ENCODE measurements around the gene FOXK1.
"Not testable (repeated sequence)": the region's sequence is repeated elsewhere in the genome, so short reads cannot be mapped to it uniquely, and the experiment has no call there.

Gene FOXK1

GRCh38 chr7:4790078-4790465, 108.0 kb downstream of the FOXK1 start:
- Histone ChIP-seq H3K27me3 (ENCODE audit: control insufficient read depth, insufficient read depth, low read length) (no peaks in the 10 kb centered on the region), H3K27ac (ENCODE audit: low read depth, low read length) (no peak overlapping the region), H3K4me3 (ENCODE audit: low read depth, low read length) (no peak overlapping the region), H3K9ac (ENCODE audit: low read length) (no peak overlapping the region), H3K36me3 (ENCODE audit: control insufficient read depth, insufficient read depth, low read length) (peaks cover 49% of the 10 kb centered on the region), H3K9me3 (ENCODE audit: control insufficient read depth, insufficient read depth, low read depth, low read length) (no peaks in the 10 kb centered on the region), H3K4me1 (ENCODE audit: control insufficient read depth, insufficient read depth, low read length) (peaks cover 17% of the 10 kb centered on the region; the same call in 1 of the 2 replicates)

- Histone ChIP-seq H3K9ac (ENCODE audit: low read length) (no peak overlapping the region), H3K9me3 (ENCODE audit: control insufficient read depth, insufficient read depth, low read depth, low read length) (no peaks in the 10 kb centered on the region), H3K4me1 (ENCODE audit: control insufficient read depth, insufficient read depth, low read length) (peaks cover 17% of the 10 kb centered on the region; the same call in 1 of the 2 replicates), H3K4me3 (ENCODE audit: low read depth, low read length) (no peak overlapping the region), H3K27me3 (ENCODE audit: control insufficient read depth, insufficient read depth, low read length) (no peaks in the 10 kb centered on the region), H3K27ac (ENCODE audit: low read depth, low read length) (no peak overlapping the region), H3K36me3 (ENCODE audit: control insufficient read depth, insufficient read depth, low read length) (peaks cover 45% of the 10 kb centered on the region)
These were observed 108.5 kb downstream of the FOXK1 start for GRCh38 chr7:4790516-4790991.

DNA sequence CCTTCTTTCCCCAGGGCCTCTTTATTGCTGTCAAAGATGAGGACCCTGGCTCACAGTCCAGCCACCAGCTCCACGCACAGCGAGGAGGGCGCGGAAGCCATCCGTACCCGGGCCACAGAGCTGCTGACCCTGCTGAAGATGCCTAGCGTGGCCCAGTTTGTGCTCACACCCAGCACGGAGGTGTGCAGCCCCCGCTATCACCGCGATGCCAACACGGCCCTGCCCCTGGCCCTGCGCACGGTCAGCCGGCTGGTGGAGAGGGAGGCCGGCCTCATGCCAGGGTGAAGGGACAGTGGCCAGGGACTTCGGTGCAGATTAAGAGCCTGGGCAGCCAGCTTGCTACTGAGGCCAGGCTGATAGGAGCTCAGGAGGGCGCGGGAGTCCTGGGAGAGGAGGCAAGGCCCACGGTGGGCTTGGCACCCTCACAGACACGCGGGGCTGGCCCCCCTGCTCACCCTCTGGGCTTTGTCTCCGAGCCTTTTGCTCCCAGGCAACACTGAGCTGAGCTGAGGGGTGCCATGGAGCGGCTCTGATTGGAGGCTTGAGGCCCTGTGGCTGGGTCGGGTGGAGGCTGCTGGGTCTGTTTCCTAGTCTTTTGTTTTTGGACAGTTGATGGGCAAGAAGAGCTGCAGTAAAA, 109.1 kb downstream of the FOXK1 start:
- Histone ChIP-seq H3K4me3 (ENCODE audit: low read depth, low read length) (no peak overlapping the region), H3K4me1 (ENCODE audit: control insufficient read depth, insufficient read depth, low read length) (peaks cover 17% of the 10 kb centered on the region; the same call in 1 of the 2 replicates), H3K27ac (ENCODE audit: low read depth, low read length) (no peak overlapping the region), H3K9me3 (ENCODE audit: control insufficient read depth, insufficient read depth, low read depth, low read length) (no peaks in the 10 kb centered on the region), H3K36me3 (ENCODE audit: control insufficient read depth, insufficient read depth, low read length) (peaks cover 40% of the 10 kb centered on the region), H3K9ac (ENCODE audit: low read length) (no peak overlapping the region), H3K27me3 (ENCODE audit: control insufficient read depth, insufficient read depth, low read length) (no peaks in the 10 kb centered on the region)

DNA sequence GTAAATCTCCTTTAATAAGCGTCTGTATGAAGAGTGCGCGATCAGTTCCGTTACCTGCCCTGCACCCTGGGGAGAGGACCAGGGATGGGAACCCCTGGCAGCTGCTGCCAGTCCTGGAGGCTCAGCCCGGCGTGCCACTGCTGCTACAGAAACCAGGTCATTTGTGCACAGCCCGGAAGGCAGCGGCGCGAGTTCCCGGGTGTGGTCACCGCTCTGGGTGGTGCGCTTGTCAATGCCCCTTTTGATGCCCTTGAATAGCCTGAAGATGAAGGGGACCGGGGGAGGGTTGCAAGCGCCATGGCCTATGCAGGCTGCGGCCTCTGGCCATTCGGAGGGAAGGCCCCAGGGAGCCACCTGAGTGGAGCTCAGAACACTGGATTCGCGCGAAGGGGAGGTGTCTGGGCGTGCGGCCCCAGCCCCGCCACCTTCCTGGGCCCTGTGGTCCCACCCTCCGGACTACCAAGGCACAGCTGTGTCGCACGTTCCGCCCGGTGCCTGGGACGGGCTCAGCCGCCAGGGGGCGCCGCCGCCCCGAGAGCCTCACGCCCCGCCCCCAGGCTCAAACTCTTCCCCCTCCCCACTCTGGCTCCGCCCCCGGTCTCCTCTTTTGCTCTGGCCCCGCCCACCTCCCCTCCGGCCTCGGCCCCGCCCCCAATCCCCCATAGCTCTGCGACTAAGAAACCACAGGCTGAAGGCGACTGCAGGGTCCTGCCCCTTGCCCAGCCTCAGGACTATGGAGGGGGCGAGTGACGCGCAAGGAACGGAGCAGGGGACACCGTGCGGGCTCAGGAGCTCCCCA, 109.8 kb downstream of the FOXK1 start:
- no peaks in the 10 kb centered on the region for H3K9me3 ChIP-seq (ENCODE audit: control insufficient read depth, insufficient read depth, low read depth, low read length)
- H3K36me3 ChIP-seq (ENCODE audit: control insufficient read depth, insufficient read depth, low read length), result peaks cover 34% of the 10 kb centered on the region
- H3K27ac ChIP-seq (ENCODE audit: low read depth, low read length), result no peak overlapping the region; the same call in 1 of the 2 replicates
- H3K4me3 ChIP-seq (ENCODE audit: low read depth, low read length), result peak overlapping the region; percentile 74
- H3K9ac ChIP-seq (ENCODE audit: low read length), result peak overlapping the region; percentile 68
- H3K4me1 ChIP-seq (ENCODE audit: control insufficient read depth, insufficient read depth, low read length), result peaks cover 17% of the 10 kb centered on the region; the same call in 1 of the 2 replicates
- H3K27me3 ChIP-seq (ENCODE audit: control insufficient read depth, insufficient read depth, low read length), result no peaks in the 10 kb centered on the region

- Histone ChIP-seq H3K36me3 (ENCODE audit: control insufficient read depth, insufficient read depth, low read length) (peaks cover 28% of the 10 kb centered on the region), H3K4me3 (ENCODE audit: low read depth, low read length) (peak overlapping the region; percentile 74)
These were observed 110.5 kb downstream of the FOXK1 start for GRCh38 chr7:4792537-4793126.

DNA sequence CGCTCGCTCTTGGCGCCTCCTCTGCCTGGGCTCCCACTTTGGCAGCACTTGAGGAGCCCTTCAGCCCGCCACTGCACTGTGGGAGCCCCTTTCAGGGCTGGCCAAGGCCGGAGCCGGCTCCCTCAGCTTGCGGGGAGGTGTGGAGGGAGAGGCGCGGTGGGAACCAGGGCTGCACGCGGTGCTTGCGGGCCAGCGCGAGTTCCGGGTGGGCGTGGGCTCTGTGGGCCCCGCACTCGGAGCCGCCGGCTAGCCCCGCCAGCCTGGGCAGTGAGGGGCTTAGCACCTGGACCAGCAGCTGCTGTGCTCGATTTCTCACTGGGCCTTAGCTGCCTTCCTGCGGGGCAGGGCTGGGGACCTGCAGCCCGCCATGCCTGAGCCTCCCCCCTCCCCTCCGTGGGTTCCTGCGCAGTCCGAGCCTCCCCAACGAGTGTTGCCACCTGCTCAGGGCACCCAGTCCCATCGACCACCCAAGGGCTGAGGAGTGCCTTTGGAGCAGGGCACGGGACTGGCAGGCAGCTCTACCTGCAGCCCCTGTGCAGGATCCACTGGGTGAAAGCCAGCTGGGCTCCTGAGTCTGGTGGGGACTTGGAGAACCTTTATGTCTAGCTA, 111.4 kb downstream of the FOXK1 start:
- H3K9me3 ChIP-seq (ENCODE audit: control insufficient read depth, insufficient read depth, low read depth, low read length); H3K9ac ChIP-seq (ENCODE audit: low read length); H3K27ac ChIP-seq (ENCODE audit: low read depth, low read length); H3K4me3 ChIP-seq (ENCODE audit: low read depth, low read length); H3K27me3 ChIP-seq (ENCODE audit: control insufficient read depth, insufficient read depth, low read length): not testable (repeated sequence)
- Histone ChIP-seq H3K4me1 (ENCODE audit: control insufficient read depth, insufficient read depth, low read length) (peaks cover 17% of the 10 kb centered on the region; the same call in 1 of the 2 replicates), H3K36me3 (ENCODE audit: control insufficient read depth, insufficient read depth, low read length) (peaks cover 20% of the 10 kb centered on the region)

More at GRCh38 chr7:4792537-4793126, 110.5 kb downstream of the FOXK1 start:
- Histone ChIP-seq H3K9me3 (ENCODE audit: control insufficient read depth, insufficient read depth, low read depth, low read length) (no peaks in the 10 kb centered on the region), H3K9ac (ENCODE audit: low read length) (peak overlapping the region; percentile 68), H3K27me3 (ENCODE audit: control insufficient read depth, insufficient read depth, low read length) (no peaks in the 10 kb centered on the region), H3K4me1 (ENCODE audit: control insufficient read depth, insufficient read depth, low read length) (peaks cover 17% of the 10 kb centered on the region; the same call in 1 of the 2 replicates), H3K27ac (ENCODE audit: low read depth, low read length) (no peak overlapping the region; the same call in 1 of the 2 replicates)

GRCh38 chr7:4794171-4794570, 112.1 kb downstream of the FOXK1 start:
- Histone ChIP-seq H3K36me3 (ENCODE audit: control insufficient read depth, insufficient read depth, low read length) (peaks cover 18% of the 10 kb centered on the region), H3K4me1 (ENCODE audit: control insufficient read depth, insufficient read depth, low read length) (peaks cover 17% of the 10 kb centered on the region; the same call in 1 of the 2 replicates)
- not testable (repeated sequence) for H3K9me3 ChIP-seq (ENCODE audit: control insufficient read depth, insufficient read depth, low read depth, low read length); H3K9ac ChIP-seq (ENCODE audit: low read length); H3K4me3 ChIP-seq (ENCODE audit: low read depth, low read length); H3K27me3 ChIP-seq (ENCODE audit: control insufficient read depth, insufficient read depth, low read length); H3K27ac ChIP-seq (ENCODE audit: low read depth, low read length)

DNA sequence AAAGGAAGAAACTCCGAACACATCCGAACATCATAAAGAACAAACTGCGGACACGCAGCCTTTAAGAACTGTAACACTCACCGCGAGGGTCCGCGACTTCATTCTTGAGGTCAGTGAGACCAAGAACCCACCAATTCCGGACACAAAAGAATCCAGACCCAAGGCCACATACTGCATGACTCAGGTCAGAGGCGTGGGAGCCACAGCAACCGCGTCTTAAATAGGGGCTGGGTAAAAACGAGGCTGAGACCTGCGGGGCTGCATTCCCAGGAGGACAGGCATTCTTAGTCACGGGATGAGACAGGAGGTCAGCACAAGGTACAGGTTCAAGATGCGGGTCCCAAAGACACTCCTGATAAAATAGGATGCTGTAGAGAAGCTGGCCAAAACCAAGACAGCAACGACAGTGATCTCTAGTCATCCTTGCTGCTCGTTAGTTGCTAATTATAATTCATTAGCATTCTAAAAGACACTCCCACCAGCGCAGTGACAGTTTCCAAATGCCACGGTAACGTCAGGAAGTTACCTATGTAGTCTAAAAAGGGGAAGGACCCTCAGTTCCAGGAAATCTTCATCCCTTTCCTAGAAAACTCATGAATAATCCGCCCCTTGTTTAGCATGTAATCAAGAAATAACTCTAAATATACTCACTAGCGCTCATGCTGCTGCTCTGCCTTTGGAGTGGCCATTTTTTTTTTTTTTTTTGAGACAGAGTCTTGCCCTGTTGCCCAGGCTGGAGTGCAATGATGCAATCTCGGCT, 112.7 kb downstream of the FOXK1 start:
- Histone ChIP-seq H3K4me3 (ENCODE audit: low read depth, low read length) (no peak overlapping the region), H3K36me3 (ENCODE audit: control insufficient read depth, insufficient read depth, low read length) (peaks cover 14% of the 10 kb centered on the region), H3K9ac (ENCODE audit: low read length) (no peak overlapping the region), H3K27me3 (ENCODE audit: control insufficient read depth, insufficient read depth, low read length) (no peaks in the 10 kb centered on the region), H3K27ac (ENCODE audit: low read depth, low read length) (no peak overlapping the region), H3K9me3 (ENCODE audit: control insufficient read depth, insufficient read depth, low read depth, low read length) (no peaks in the 10 kb centered on the region), H3K4me1 (ENCODE audit: control insufficient read depth, insufficient read depth, low read length) (peaks cover 17% of the 10 kb centered on the region; the same call in 1 of the 2 replicates)

GRCh38 chr7:4796453-4796852, 114.4 kb downstream of the FOXK1 start:
- no peak overlapping the region for H3K4me3 ChIP-seq (ENCODE audit: low read depth, low read length)
- H3K9ac ChIP-seq (ENCODE audit: low read length), result no peak overlapping the region
- H3K27ac ChIP-seq (ENCODE audit: low read depth, low read length), result no peak overlapping the region
- no peaks in the 10 kb centered on the region for H3K9me3 ChIP-seq (ENCODE audit: control insufficient read depth, insufficient read depth, low read depth, low read length)
- H3K4me1 ChIP-seq (ENCODE audit: control insufficient read depth, insufficient read depth, low read length), result peaks cover 17% of the 10 kb centered on the region; the same call in 1 of the 2 replicates
- no peaks in the 10 kb centered on the region for H3K27me3 ChIP-seq (ENCODE audit: control insufficient read depth, insufficient read depth, low read length)
- no peaks in the 10 kb centered on the region; the same call in 1 of the 2 replicates for H3K36me3 ChIP-seq (ENCODE audit: control insufficient read depth, insufficient read depth, low read length)
